ENCODE measurements around the gene AIG1.

- TF ChIP-seq, protein P1, sequence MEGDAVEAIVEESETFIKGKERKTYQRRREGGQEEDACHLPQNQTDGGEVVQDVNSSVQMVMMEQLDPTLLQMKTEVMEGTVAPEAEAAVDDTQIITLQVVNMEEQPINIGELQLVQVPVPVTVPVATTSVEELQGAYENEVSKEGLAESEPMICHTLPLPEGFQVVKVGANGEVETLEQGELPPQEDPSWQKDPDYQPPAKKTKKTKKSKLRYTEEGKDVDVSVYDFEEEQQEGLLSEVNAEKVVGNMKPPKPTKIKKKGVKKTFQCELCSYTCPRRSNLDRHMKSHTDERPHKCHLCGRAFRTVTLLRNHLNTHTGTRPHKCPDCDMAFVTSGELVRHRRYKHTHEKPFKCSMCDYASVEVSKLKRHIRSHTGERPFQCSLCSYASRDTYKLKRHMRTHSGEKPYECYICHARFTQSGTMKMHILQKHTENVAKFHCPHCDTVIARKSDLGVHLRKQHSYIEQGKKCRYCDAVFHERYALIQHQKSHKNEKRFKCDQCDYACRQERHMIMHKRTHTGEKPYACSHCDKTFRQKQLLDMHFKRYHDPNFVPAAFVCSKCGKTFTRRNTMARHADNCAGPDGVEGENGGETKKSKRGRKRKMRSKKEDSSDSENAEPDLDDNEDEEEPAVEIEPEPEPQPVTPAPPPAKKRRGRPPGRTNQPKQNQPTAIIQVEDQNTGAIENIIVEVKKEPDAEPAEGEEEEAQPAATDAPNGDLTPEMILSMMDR (conservative IDR thresholded peaks at IDR 0.05; ENCODE audit: low read depth, low read length) = no peak
- no peak for TF ChIP-seq EZH2 (IDR thresholded peaks at IDR 0.05; ENCODE audit: borderline replicate concordance, low read depth, low read length, poor library complexity, severe bottlenecking)
Measured at GRCh38 chr6:143357561-143358255, 297.0 kb downstream of the AIG1 start.

Data from A673 (cell line).